Skin epidermis (tissue), 12 donors: ENCODE results near the gene DHX38.
"Not testable (repeated sequence)": the region's sequence is repeated elsewhere in the genome, so short reads cannot be mapped to it uniquely, and the experiment has no call there.

Experiments used
- H3K27ac ChIP-seq, 21 experiments: fragments of 200-600 bp; sonication (generic) in 11 of 21; one replicate each; pipeline ENCODE4 v1.5.0; 2020; ENCODE audit warnings: mild to moderate bottlenecking in 3 of 21, inconsistent platforms in 2 of 21, moderate library complexity in 2 of 21
- H3K4me3 ChIP-seq, 7 experiments: fragments of 200-600 bp; sonication (generic) in 2 of 7; one replicate each; pipeline ENCODE4 v1.5.0; 2020; ENCODE audit warnings: inconsistent platforms in 2 of 7, mild to moderate bottlenecking in 2 of 7, moderate library complexity in 1 of 7

The DHX38 gene

GRCh38 chr16:72076991-72077706 lies 16.5 kb upstream of the DHX38 start:
- H3K4me3 ChIP-seq, H3K27ac ChIP-seq: not testable (repeated sequence)

GRCh38 chr16:72083778-72084404 lies 9.8 kb upstream of the DHX38 start:
- no peak overlapping the region for H3K27ac ChIP-seq
- no peak overlapping the region for H3K4me3 ChIP-seq

- no peak overlapping the region for H3K4me3 ChIP-seq
- H3K27ac ChIP-seq, result no peak overlapping the region
Observed at GRCh38 chr16:72084445-72084844, 9.2 kb upstream of the DHX38 start.

GRCh38 chr16:72085002-72085401 lies 8.6 kb upstream of the DHX38 start:
- H3K27ac ChIP-seq, result no peak overlapping the region
- H3K4me3 ChIP-seq, result no peak overlapping the region

GRCh38 chr16:72091217-72091616 lies 2.4 kb upstream of the DHX38 start:
- Histone ChIP-seq H3K4me3 (no peak overlapping the region), H3K27ac (no peak overlapping the region)

GRCh38 chr16:72092832-72093447 lies 707 bp upstream of the DHX38 start:
- peak overlapping the region; percentile 36 to 98 (median 91) for H3K27ac ChIP-seq
- H3K4me3 ChIP-seq, result peak overlapping the region; percentile 76 to 97 (median 82)

GRCh38 chr16:72094266-72094610 lies 591 bp downstream of the DHX38 start:
- H3K4me3 ChIP-seq, result peak overlapping the region; percentile 76 to 97 (median 82)
- H3K27ac ChIP-seq, result peak overlapping the region; percentile 76 to 98 (median 92)

- Histone ChIP-seq H3K4me3 (no peak overlapping the region), H3K27ac (no peak overlapping the region)
Observed at GRCh38 chr16:72098936-72099335, 5.3 kb downstream of the DHX38 start.

GRCh38 chr16:72099377-72099818 lies 5.8 kb downstream of the DHX38 start:
- Histone ChIP-seq H3K27ac (no peak overlapping the region), H3K4me3 (no peak overlapping the region)

- Histone ChIP-seq H3K27ac (no peak overlapping the region), H3K4me3 (no peak overlapping the region)
Observed at GRCh38 chr16:72101195-72101594, 7.5 kb downstream of the DHX38 start.

- Histone ChIP-seq H3K4me3 (no peak overlapping the region), H3K27ac (no peak overlapping the region)
Observed at GRCh38 chr16:72104905-72105304, 11.3 kb downstream of the DHX38 start.

- H3K4me3 ChIP-seq, result no peak overlapping the region
Observed at GRCh38 chr16:72105978-72106377, 12.3 kb downstream of the DHX38 start.

GRCh38 chr16:72107371-72107770 lies 13.7 kb downstream of the DHX38 start:
- no peak overlapping the region for H3K27ac ChIP-seq
- H3K4me3 ChIP-seq, result no peak overlapping the region

More at GRCh38 chr16:72105978-72106377, 12.3 kb downstream of the DHX38 start:
- H3K27ac ChIP-seq, result no peak overlapping the region

GRCh38 chr16:72108353-72109102 lies 14.9 kb downstream of the DHX38 start:
- Histone ChIP-seq H3K4me3 (no peak overlapping the region), H3K27ac (no peak overlapping the region)

- no peak overlapping the region for H3K27ac ChIP-seq
- H3K4me3 ChIP-seq, result no peak overlapping the region
Observed at GRCh38 chr16:72109300-72109699, 15.7 kb downstream of the DHX38 start.

- Histone ChIP-seq H3K4me3 (no peak overlapping the region), H3K27ac (no peak overlapping the region)
Observed at GRCh38 chr16:72109966-72110530, 16.4 kb downstream of the DHX38 start.

GRCh38 chr16:72110662-72111615 lies 17.3 kb downstream of the DHX38 start:
- H3K4me3 ChIP-seq, result no peak overlapping the region
- H3K27ac ChIP-seq, result no peak overlapping the region

GRCh38 chr16:72111657-72112451 lies 18.2 kb downstream of the DHX38 start:
- H3K27ac ChIP-seq, result no peak overlapping the region
- no peak overlapping the region for H3K4me3 ChIP-seq
